OCI-LY7 (cell line): ENCODE data around the gene GRXCR2. TPM values are rescaled to one million over a fixed set of nuclear protein-coding genes. Genes with fewer than 3 reads are reported as not detected.
"Not testable (repeated sequence)": the region's sequence is repeated elsewhere in the genome, so short reads cannot be mapped to it uniquely, and the experiment has no call there.

ENCODE experiments used
- BruUV-seq: library from RNA; stranded (reverse); fragments of 400-500 nt; replicated peaks from 2 replicates; lab custom pipeline; 2021; lab: Mats Ljungman, UMichigan
- CTCF ChIA-PET: fragments of 300-600 bp; sonication (Branson Sonifier 250); formaldehyde crosslinking; loops from one replicate; lab custom pipeline; 2022; ENCODE audit warnings: antibody characterized with exemption; ENCODE audit not compliant: unreplicated experiment; lab: Charles Lee
- POLR2A ChIA-PET: fragments of 300-600 bp; sonication (Branson Sonifier 250); formaldehyde crosslinking; loops from one replicate; lab custom pipeline; 2022; ENCODE audit warnings: antibody characterized with exemption; lab: Charles Lee
- DNase-seq: peaks from one replicate; pipeline ENCODE4 v3.0.0-alpha.2; 2015; ENCODE audit warnings: low spot score
- H2AFZ ChIP-seq: fragments of 200-600 bp; sonication (generic), shearing (Covaris generic); 2 replicates; pipeline ENCODE4 v1.6.1; 2014; ENCODE audit warnings: mild to moderate bottlenecking, antibody characterized with exemption, low read length, moderate library complexity
- H3K27ac ChIP-seq: fragments of 200-600 bp; sonication (generic); 2 replicates; pipeline ENCODE4 v1.5.1; 2014; ENCODE audit warnings: mixed run types, low read depth, mild to moderate bottlenecking, moderate library complexity, low read length, inconsistent platforms; ENCODE audit not compliant: poor library complexity, severe bottlenecking
- H3K36me3 ChIP-seq: fragments of 200-600 bp; sonication (generic); 2 replicates; pipeline ENCODE4 v1.6.1; 2014; ENCODE audit warnings: mild to moderate bottlenecking, antibody characterized with exemption, low read length, moderate library complexity, mixed read lengths; ENCODE audit not compliant: insufficient read depth
- H3K4me1 ChIP-seq: fragments of 200-600 bp; sonication (generic); 2 replicates; pipeline ENCODE4 v1.5.1; 2014; ENCODE audit warnings: mild to moderate bottlenecking, low read length; ENCODE audit not compliant: insufficient read depth, poor library complexity, severe bottlenecking
- H3K4me2 ChIP-seq: fragments of 200-600 bp; sonication (generic); 2 replicates; pipeline ENCODE4 v1.6.1; 2014; ENCODE audit warnings: mild to moderate bottlenecking, low read length
- H3K4me3 ChIP-seq: fragments of 200-600 bp; sonication (generic); 2 replicates; pipeline ENCODE4 v1.5.1; 2014; ENCODE audit warnings: mild to moderate bottlenecking, low read depth, low read length; ENCODE audit not compliant: poor library complexity, severe bottlenecking
- H3K79me2 ChIP-seq: fragments of 200-600 bp; sonication (generic); 2 replicates; pipeline ENCODE4 v1.6.1; 2016; ENCODE audit warnings: low read depth, mild to moderate bottlenecking, low read length, moderate library complexity, mixed read lengths; ENCODE audit not compliant: insufficient read depth
- H3K9me2 ChIP-seq: fragments of 200-600 bp; sonication (generic); 2 replicates; pipeline ENCODE4 v1.6.1; 2016; ENCODE audit warnings: mild to moderate bottlenecking, low read length, mixed read lengths; ENCODE audit not compliant: insufficient read depth
- H3K9me3 ChIP-seq: fragments of 200-600 bp; sonication (generic); 2 replicates; pipeline ENCODE4 v1.6.1; 2014; ENCODE audit warnings: mild to moderate bottlenecking, mixed run types, low read length, mixed read lengths
- H4K20me1 ChIP-seq: fragments of 200-600 bp; sonication (generic); 2 replicates; pipeline ENCODE4 v1.6.1; 2014; ENCODE audit warnings: mild to moderate bottlenecking, antibody characterized with exemption, low read length, moderate library complexity, mixed read lengths; ENCODE audit not compliant: insufficient read depth
- EZH2phosphoT487 ChIP-seq: fragments of 200-600 bp; sonication (generic); IDR thresholded peaks from 2 replicates; pipeline ENCODE4 v1.6.1; 2018; ENCODE audit warnings: low read depth, borderline replicate concordance, mild to moderate bottlenecking, mixed run types, antibody characterized with exemption, low read length, moderate library complexity, mixed read lengths
- intact Hi-C: fragments of 100-400 bp; cut with micrococcal nuclease; formaldehyde crosslinking; loops from one replicate; pipeline ENCODE4 v1.10.0; 2022; ENCODE audit not compliant: unreplicated experiment
- total RNA-seq, 2 experiments: library from RNA; depleted of rRNA in 1 of 2; stranded (reverse); fragments of >200 nt in 1 of 2; shearing (Covaris generic) in 1 of 2; gene quantifications; 2 replicates each; pipeline ENCODE4 v1.2.3, GENCODE V29; 2014 to 2022
- TF ChIP-seq, protein P1 (sequence below): fragments of 200-600 bp; sonication (generic); conservative IDR thresholded peaks from 2 replicates; pipeline ENCODE4 v1.5.1; 2014; ENCODE audit warnings: mild to moderate bottlenecking, antibody characterized with exemption, low read length, moderate library complexity, mixed read lengths

The GRXCR2 gene
- total RNA-seq, 2 experiments from 2014 or later, result not detected

- CTCF ChIA-PET, result no interaction called here
- Histone ChIP-seq H2AFZ (no peak overlapping the region), H3K9me2 (no peaks in the 10 kb centered on the region), H3K9me3 (no peaks in the 10 kb centered on the region), H3K4me1 (no peaks in the 10 kb centered on the region), H3K27ac (no peak overlapping the region), H3K4me2 (no peak overlapping the region), H3K4me3 (no peak overlapping the region), H4K20me1 (no peaks in the 10 kb centered on the region), H3K36me3 (no peaks in the 10 kb centered on the region), H3K79me2 (no peaks in the 10 kb centered on the region)
- no peak for DNase-seq
- intact Hi-C loops, result no loop called here
- BruUV-seq, result no TSS peak
- POLR2A ChIA-PET, result interaction anchor here (0.6 kb wide), 1 partner anchor 261 kb away, joined by 3 read pairs; no protein-coding TSS in a partner anchor
- TF ChIP-seq, protein P1, sequence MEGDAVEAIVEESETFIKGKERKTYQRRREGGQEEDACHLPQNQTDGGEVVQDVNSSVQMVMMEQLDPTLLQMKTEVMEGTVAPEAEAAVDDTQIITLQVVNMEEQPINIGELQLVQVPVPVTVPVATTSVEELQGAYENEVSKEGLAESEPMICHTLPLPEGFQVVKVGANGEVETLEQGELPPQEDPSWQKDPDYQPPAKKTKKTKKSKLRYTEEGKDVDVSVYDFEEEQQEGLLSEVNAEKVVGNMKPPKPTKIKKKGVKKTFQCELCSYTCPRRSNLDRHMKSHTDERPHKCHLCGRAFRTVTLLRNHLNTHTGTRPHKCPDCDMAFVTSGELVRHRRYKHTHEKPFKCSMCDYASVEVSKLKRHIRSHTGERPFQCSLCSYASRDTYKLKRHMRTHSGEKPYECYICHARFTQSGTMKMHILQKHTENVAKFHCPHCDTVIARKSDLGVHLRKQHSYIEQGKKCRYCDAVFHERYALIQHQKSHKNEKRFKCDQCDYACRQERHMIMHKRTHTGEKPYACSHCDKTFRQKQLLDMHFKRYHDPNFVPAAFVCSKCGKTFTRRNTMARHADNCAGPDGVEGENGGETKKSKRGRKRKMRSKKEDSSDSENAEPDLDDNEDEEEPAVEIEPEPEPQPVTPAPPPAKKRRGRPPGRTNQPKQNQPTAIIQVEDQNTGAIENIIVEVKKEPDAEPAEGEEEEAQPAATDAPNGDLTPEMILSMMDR, result no peak
- TF ChIP-seq EZH2phosphoT487, result no peak
Observed at GRCh38 chr5:145841299-145841698, 31.5 kb downstream of the GRXCR2 start.

DNA sequence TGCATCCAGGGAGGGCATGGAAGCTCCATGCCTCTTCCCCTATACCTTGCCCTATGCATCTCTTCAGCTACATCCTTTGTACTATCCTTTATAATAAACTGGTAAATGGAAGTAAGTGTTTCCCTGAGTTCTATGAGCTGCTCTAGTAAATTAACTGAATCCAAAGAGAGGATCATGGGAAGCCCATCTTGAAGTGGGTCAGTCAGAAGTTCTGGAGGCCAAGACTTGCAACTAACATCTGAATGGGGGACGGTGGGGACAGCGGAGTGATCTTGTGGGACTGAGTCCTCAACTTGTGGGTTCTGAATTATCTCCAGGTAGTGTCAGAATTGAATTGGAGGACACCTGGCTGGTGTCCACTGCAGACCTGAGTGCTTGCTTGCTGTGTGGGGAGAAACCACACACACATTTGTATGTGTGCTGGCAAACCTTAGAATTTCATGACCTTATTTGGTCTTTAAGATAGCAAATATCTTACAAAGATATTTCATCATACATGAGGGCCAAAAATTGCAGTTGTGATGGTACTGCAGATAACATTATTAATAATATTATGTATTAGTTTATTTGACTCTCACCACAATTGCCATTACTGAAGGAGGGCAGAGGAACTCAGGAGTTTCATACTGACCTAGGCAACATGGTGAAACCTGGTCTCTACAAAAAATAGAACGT, 32.2 kb downstream of the GRXCR2 start:
- POLR2A ChIA-PET, result interaction anchor here (0.5 to 0.6 kb wide), 2 partner anchors 17 to 261 kb away, joined by 3 to 7 read pairs; no protein-coding TSS in a partner anchor
- CTCF ChIA-PET, result no interaction called here
- no peak for TF ChIP-seq EZH2phosphoT487
- TF ChIP-seq, protein P1, result no peak
- no peak for DNase-seq
- no peak overlapping the region for H3K27ac ChIP-seq
- no peak overlapping the region for H3K4me2 ChIP-seq
- H3K9me3 ChIP-seq, result no peaks in the 10 kb centered on the region
- no peaks in the 10 kb centered on the region for H3K79me2 ChIP-seq
- BruUV-seq, result no TSS peak
- no peaks in the 10 kb centered on the region for H3K4me1 ChIP-seq
- no peaks in the 10 kb centered on the region for H3K36me3 ChIP-seq
- no peak overlapping the region for H3K4me3 ChIP-seq
- no peak overlapping the region for H2AFZ ChIP-seq
- no peaks in the 10 kb centered on the region for H4K20me1 ChIP-seq
- intact Hi-C loops, result no loop called here
- no peaks in the 10 kb centered on the region for H3K9me2 ChIP-seq

GRCh38 chr5:145838276-145838675, 34.5 kb downstream of the GRXCR2 start:
- no TSS peak for BruUV-seq
- ChIA-PET CTCF (no interaction called here), POLR2A (interaction anchor here (1.3 kb wide), 1 partner anchor 11 kb away, joined by 4 read pairs; no protein-coding TSS in a partner anchor)
- H3K4me3 ChIP-seq, result no peak overlapping the region
- no peak overlapping the region for H3K27ac ChIP-seq
- H3K9me2 ChIP-seq, result no peaks in the 10 kb centered on the region
- H3K9me3 ChIP-seq, result no peaks in the 10 kb centered on the region
- intact Hi-C loops, result no loop called here
- no peak overlapping the region for H3K4me2 ChIP-seq
- no peaks in the 10 kb centered on the region for H3K36me3 ChIP-seq
- DNase-seq, result no peak
- no peaks in the 10 kb centered on the region for H3K79me2 ChIP-seq
- no peaks in the 10 kb centered on the region for H3K4me1 ChIP-seq
- no peaks in the 10 kb centered on the region for H4K20me1 ChIP-seq
- H2AFZ ChIP-seq, result no peak overlapping the region
- TF ChIP-seq EZH2phosphoT487, result no peak

GRCh38 chr5:145836241-145836640, 36.6 kb downstream of the GRXCR2 start:
- not testable (repeated sequence) for BruUV-seq

More at GRCh38 chr5:145836241-145836640, 36.6 kb downstream of the GRXCR2 start:
- intact Hi-C loops, H3K36me3 ChIP-seq, H3K4me3 ChIP-seq, H3K9me2 ChIP-seq, CTCF ChIA-PET, H3K79me2 ChIP-seq, H3K4me1 ChIP-seq, H3K4me2 ChIP-seq, H3K27ac ChIP-seq, H4K20me1 ChIP-seq, DNase-seq, H2AFZ ChIP-seq, H3K9me3 ChIP-seq: not testable (repeated sequence)
- POLR2A ChIA-PET, result interaction anchor here (0.6 to 1.1 kb wide), 3 partner anchors 9 to 1954 kb away, joined by 3 to 7 read pairs (median 3); no protein-coding TSS in a partner anchor
